HepG2 (cell line): Measurements from ENCODE around the gene ZFAND3. TPM values are rescaled to one million over a fixed set of nuclear protein-coding genes. Genes with fewer than 3 reads are reported as not detected.

ENCODE experiments used
- ATAC-seq: fragments of 200-7000 bp; cut with Tn5 transposase; 3 replicates; pipeline ENCODE4 v1.9.1; 2020; ENCODE audit warnings: mild to moderate bottlenecking, moderate library complexity
- BruUV-seq: library from RNA; stranded (reverse); fragments of 400-500 nt; replicated peaks from 2 replicates; lab custom pipeline; 2021; lab: Mats Ljungman, UMichigan
- CTCF ChIA-PET: fragments of 300-600 bp; formaldehyde crosslinking; extraction: SDS; loops from one replicate; lab custom pipeline; 2021; ENCODE audit warnings: low total read pairs, inconsistent platforms, low intra/inter-chr PET ratio; lab: Yijun Ruan, JAX
- POLR2A ChIA-PET: fragments of 350-600 bp; sonication (Branson Sonifier 250); formaldehyde crosslinking; loops from one replicate; lab custom pipeline; 2020; ENCODE audit warnings: antibody characterized with exemption, inconsistent platforms; lab: Yijun Ruan, JAX
- DNase-seq: peaks from one replicate; pipeline ENCODE4 v3.0.0-alpha.2; 2015; ENCODE audit warnings: low spot score
- FAIRE-seq: peaks from 3 replicates; lab custom pipeline; 2011; peaks lifted over from hg19 to GRCh38; lab: Jason Lieb, UNC
- H2AFZ ChIP-seq: one replicate; pipeline ENCODE4 v1.6.1; 2011; ENCODE audit warnings: low read length, inconsistent platforms
- H3K27ac ChIP-seq: fragments of 300-600 bp; 3 replicates; pipeline ENCODE4 v1.8.0; 2011; ENCODE audit warnings: mixed run types, mild to moderate bottlenecking, mixed read lengths, low read length, inconsistent platforms; ENCODE audit not compliant: insufficient read depth; ENCODE audit errors: extremely low read length
- H3K27me3 ChIP-seq, 2 experiments: fragments of 200-600 bp in 1 of 2; 2 replicates in 1 of 2; 3 replicates in 1 of 2; pipeline versions ENCODE4 v1.6.0 to v1.8.0; 2011; ENCODE audit warnings: low read length in 2 of 2, mild to moderate bottlenecking in 2 of 2, moderate library complexity in 2 of 2, inconsistent platforms in 1 of 2; ENCODE audit not compliant: insufficient read depth in 2 of 2, control insufficient read depth in 1 of 2
- H3K36me3 ChIP-seq, 2 experiments: fragments of 200-600 bp in 1 of 2; replicated peaks in 1 of 2; 2 replicates in 1 of 2; 3 replicates in 1 of 2; pipeline versions ENCODE4 v1.5.1 to v1.8.0; 2011; ENCODE audit warnings: low read length in 2 of 2, inconsistent platforms in 1 of 2; ENCODE audit not compliant: insufficient read depth in 2 of 2, control insufficient read depth in 1 of 2
- H3K4me1 ChIP-seq: 2 replicates; pipeline ENCODE4 v1.5.1; 2012; ENCODE audit warnings: low read length, inconsistent platforms; ENCODE audit not compliant: insufficient read depth
- H3K4me2 ChIP-seq: 2 replicates; pipeline ENCODE4 v1.6.0; 2011; ENCODE audit warnings: low read depth, low read length, inconsistent platforms
- H3K4me3 ChIP-seq, 3 experiments: fragments of 200-600 bp in 1 of 3; sonication (generic), shearing (Covaris generic) in 1 of 3; replicated peaks in 1 of 3; 2 replicates each; pipeline ENCODE4 v1.5.1; 2011 to 2016; ENCODE audit warnings: low read length in 3 of 3, inconsistent platforms in 2 of 3, low read depth in 2 of 3, mild to moderate bottlenecking in 2 of 3, control low read depth in 1 of 3, mixed read lengths in 1 of 3; ENCODE audit not compliant: insufficient read depth in 1 of 3
- H3K79me2 ChIP-seq: one replicate; pipeline ENCODE4 v1.6.1; 2011; ENCODE audit warnings: low read length, inconsistent platforms; ENCODE audit not compliant: insufficient read depth
- H3K9ac ChIP-seq: 2 replicates; pipeline ENCODE4 v1.6.0; 2011; ENCODE audit warnings: mild to moderate bottlenecking, low read depth, low read length, inconsistent platforms; ENCODE audit not compliant: insufficient read depth
- H3K9me3 ChIP-seq: 2 replicates; pipeline ENCODE4 v1.5.1; 2012; ENCODE audit warnings: mild to moderate bottlenecking, low read length
- H4K20me1 ChIP-seq: 2 replicates; pipeline ENCODE4 v1.6.0; 2011; ENCODE audit warnings: inconsistent platforms, mild to moderate bottlenecking, low read length, moderate library complexity; ENCODE audit not compliant: insufficient read depth
- ARID4A ChIP-seq: sonication (generic); formaldehyde crosslinking; IDR thresholded peaks from 2 replicates; pipeline ENCODE4 v1.5.0; 2020; ENCODE audit warnings: mild to moderate bottlenecking, missing genetic modification reagents, borderline replicate concordance
- BHLHE40 ChIP-seq: IDR thresholded peaks from 2 replicates; pipeline ENCODE4 v1.6.1; 2011; ENCODE audit warnings: low read length, improper control_type of control experiment
- CBX2 ChIP-seq, 2 experiments: fragments of 200-600 bp in 1 of 2; sonication (generic); formaldehyde crosslinking in 1 of 2; IDR thresholded peaks; 2 replicates each; pipeline versions ENCODE4 v1.7.0 to v1.8.1; 2018 to 2022; ENCODE audit warnings: low read depth in 2 of 2, low read length in 1 of 2, mild to moderate bottlenecking in 1 of 2, missing genetic modification reagents in 1 of 2
- HDAC1 ChIP-seq: sonication (generic); formaldehyde crosslinking; IDR thresholded peaks from 2 replicates; pipeline ENCODE4 v1.5.1; 2020; ENCODE audit warnings: mild to moderate bottlenecking, missing genetic modification reagents
- MXD1 ChIP-seq: sonication (generic); formaldehyde crosslinking; IDR thresholded peaks from 2 replicates; pipeline ENCODE4 v1.4.0; 2020; ENCODE audit warnings: mild to moderate bottlenecking, missing genetic modification reagents
- YEATS4 ChIP-seq: sonication (generic); formaldehyde crosslinking; IDR thresholded peaks from 2 replicates; pipeline ENCODE4 v1.4.0; 2020; ENCODE audit warnings: missing genetic modification reagents, borderline replicate concordance
- ZFP36L2 ChIP-seq: sonication (generic); formaldehyde crosslinking; IDR thresholded peaks from 2 replicates; pipeline ENCODE4 v1.4.0; 2020; ENCODE audit warnings: missing genetic modification reagents
- ZNF296 ChIP-seq: sonication (generic); formaldehyde crosslinking; conservative IDR thresholded peaks from 2 replicates; pipeline ENCODE4 v1.5.0; 2020; ENCODE audit warnings: mild to moderate bottlenecking, missing genetic modification reagents
- ZNF503 ChIP-seq: sonication (generic); formaldehyde crosslinking; IDR thresholded peaks from 2 replicates; pipeline ENCODE4 v1.4.0; 2020; ENCODE audit warnings: missing genetic modification reagents
- ZNF792 ChIP-seq: IDR thresholded peaks from 2 replicates; pipeline ENCODE4 v1.6.1; 2016
- ZZZ3 ChIP-seq: sonication (generic); formaldehyde crosslinking; IDR thresholded peaks from 2 replicates; pipeline ENCODE4 v1.4.0; 2020; ENCODE audit warnings: missing genetic modification reagents, mild to moderate bottlenecking, borderline replicate concordance
- WGBS: methylation state at CpG from one replicate; pipeline ENCODE4 v1.1.6; 2017; ENCODE audit warnings: low lambda C conversion rate; 5-methylcytosine and 5-hydroxymethylcytosine counted together
- in situ Hi-C: cut with HindIII; loops from 2 replicates; pipeline ENCODE4 v1.10.0; 2017; ENCODE audit warnings: low pct_unique_long_range_greater_than_20kb; ENCODE audit not compliant: extremely low pct_ligation_motif_present
- intact Hi-C: fragments of 100-400 bp; cut with micrococcal nuclease; formaldehyde crosslinking; loops from one replicate; pipeline ENCODE4 v1.10.0; 2022; ENCODE audit not compliant: unreplicated experiment
- polyA plus RNA-seq, 8 experiments: library from polyadenylated mRNA; depleted of rRNA in 3 of 8; stranded (reverse) in 7 of 8; unstranded in 1 of 8; fragments of >200 nt; fragmentation: Illumina TruSeq in 4 of 8; extraction: Trizol in 4 of 8; gene quantifications; 2 replicates each; pipeline versions ENCODE4 v1.2.1 to v1.2.3, GENCODE V29; 2011 to 2016; ENCODE audit warnings: low read depth in 4 of 8, missing spikeins in 1 of 8, mixed read lengths in 1 of 8; ENCODE audit not compliant: insufficient read depth in 1 of 8
- total RNA-seq, 5 experiments: library from RNA; depleted of rRNA; stranded (reverse); fragments of >200 nt; fragmentation: Illumina TruSeq; extraction: Trizol; gene quantifications; 2 replicates each; pipeline ENCODE4 v1.2.3, GENCODE V29; 2016; ENCODE audit warnings: low read depth in 1 of 5
- TF ChIP-seq, protein P1 (sequence below): sonication (generic); formaldehyde crosslinking; conservative IDR thresholded peaks from 2 replicates; pipeline ENCODE4 v1.4.0; 2020; ENCODE audit warnings: missing genetic modification reagents
- TF ChIP-seq, protein P2 (sequence below): sonication (generic); formaldehyde crosslinking; IDR thresholded peaks from 2 replicates; pipeline ENCODE4 v1.8.1; 2022; ENCODE audit warnings: mild to moderate bottlenecking, missing genetic modification reagents

ZFAND3 gene
- total and polyA plus RNA-seq, 2 of the 13 experiments (the other 11 are each of a cell fraction or from before 2014, with no cell fraction given) = 16.4 to 17.1 TPM

DNA sequence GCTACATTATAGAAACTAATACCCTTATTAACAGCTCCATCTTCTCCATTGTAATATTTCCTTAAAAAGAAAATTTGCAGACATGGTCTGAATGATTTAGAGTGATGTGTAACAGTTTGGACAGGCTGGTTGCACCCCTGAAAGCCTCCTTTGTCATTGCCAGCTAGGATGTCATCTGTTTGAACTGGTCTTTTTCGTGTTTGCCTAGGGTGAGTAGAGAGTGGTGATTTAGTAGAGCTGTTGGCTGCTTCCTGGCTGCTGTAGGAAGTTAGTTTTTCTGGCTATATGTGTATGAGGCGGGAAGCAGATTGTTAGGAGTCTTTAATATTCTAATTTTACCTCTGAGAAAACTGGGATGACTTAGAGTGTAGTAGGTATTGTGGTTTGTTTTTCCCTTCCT lies 101.1 kb downstream of the ZFAND3 start (continued):
- TF ChIP-seq ZNF296 (CRISPR knock-in tag) (no peak), MXD1 (CRISPR knock-in tag) (no peak), ZZZ3 (CRISPR knock-in tag) (no peak), ZFP36L2 (CRISPR knock-in tag) (no peak)

- in situ Hi-C loops (no loop called here), intact Hi-C loops (no loop called here)
- 89% methylated on average over 1 of the region's 1 CpG for WGBS
- Histone ChIP-seq H3K9ac (no peak overlapping the region), H3K4me2 (no peak overlapping the region), H3K27ac (no peak overlapping the region), H3K4me1 (peaks cover 38% of the 10 kb centered on the region), H3K27me3 (no peaks in the 10 kb centered on the region), H3K9me3 (no peaks in the 10 kb centered on the region), H2AFZ (no peak overlapping the region), H3K4me3 (no peak overlapping the region), H3K79me2 (peaks cover 50% of the 10 kb centered on the region), H4K20me1 (peaks cover 20% of the 10 kb centered on the region), H3K36me3 (no peaks in the 10 kb centered on the region)
- CTCF ChIA-PET = no interaction called here
- ATAC-seq (no peak), DNase-seq (no peak), FAIRE-seq (no peak)
- POLR2A ChIA-PET = no interaction called here
- no TSS peak for BruUV-seq
- TF ChIP-seq ARID4A (CRISPR knock-in tag) (no peak), CBX2 (IDR thresholded peaks at IDR 0.05; ENCODE audit: low read depth, low read length) (no peak), CBX2 (CRISPR knock-in tag; IDR thresholded peaks at IDR 0.05; ENCODE audit: low read depth) (no peak), ZNF503 (CRISPR knock-in tag) (no peak), YEATS4 (CRISPR knock-in tag) (no peak), HDAC1 (no peak), ZNF792 (no peak), BHLHE40 (no peak)
- TF ChIP-seq, protein P1, sequence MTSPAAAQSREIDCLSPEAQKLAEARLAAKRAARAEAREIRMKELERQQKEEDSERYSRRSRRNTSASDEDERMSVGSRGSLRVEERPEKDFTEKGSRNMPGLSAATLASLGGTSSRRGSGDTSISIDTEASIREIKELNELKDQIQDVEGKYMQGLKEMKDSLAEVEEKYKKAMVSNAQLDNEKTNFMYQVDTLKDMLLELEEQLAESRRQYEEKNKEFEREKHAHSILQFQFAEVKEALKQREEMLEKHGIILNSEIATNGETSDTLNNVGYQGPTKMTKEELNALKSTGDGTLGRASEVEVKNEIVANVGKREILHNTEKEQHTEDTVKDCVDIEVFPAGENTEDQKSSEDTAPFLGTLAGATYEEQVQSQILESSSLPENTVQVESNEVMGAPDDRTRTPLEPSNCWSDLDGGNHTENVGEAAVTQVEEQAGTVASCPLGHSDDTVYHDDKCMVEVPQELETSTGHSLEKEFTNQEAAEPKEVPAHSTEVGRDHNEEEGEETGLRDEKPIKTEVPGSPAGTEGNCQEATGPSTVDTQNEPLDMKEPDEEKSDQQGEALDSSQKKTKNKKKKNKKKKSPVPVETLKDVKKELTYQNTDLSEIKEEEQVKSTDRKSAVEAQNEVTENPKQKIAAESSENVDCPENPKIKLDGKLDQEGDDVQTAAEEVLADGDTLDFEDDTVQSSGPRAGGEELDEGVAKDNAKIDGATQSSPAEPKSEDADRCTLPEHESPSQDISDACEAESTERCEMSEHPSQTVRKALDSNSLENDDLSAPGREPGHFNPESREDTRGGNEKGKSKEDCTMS (CRISPR knock-in tag) = no peak
- TF ChIP-seq, protein P2, sequence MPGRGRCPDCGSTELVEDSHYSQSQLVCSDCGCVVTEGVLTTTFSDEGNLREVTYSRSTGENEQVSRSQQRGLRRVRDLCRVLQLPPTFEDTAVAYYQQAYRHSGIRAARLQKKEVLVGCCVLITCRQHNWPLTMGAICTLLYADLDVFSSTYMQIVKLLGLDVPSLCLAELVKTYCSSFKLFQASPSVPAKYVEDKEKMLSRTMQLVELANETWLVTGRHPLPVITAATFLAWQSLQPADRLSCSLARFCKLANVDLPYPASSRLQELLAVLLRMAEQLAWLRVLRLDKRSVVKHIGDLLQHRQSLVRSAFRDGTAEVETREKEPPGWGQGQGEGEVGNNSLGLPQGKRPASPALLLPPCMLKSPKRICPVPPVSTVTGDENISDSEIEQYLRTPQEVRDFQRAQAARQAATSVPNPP (CRISPR knock-in tag) = no peak
Measured at GRCh38 chr6:37922563-37922962, 103.0 kb downstream of the ZFAND3 start.
